Vagina (tissue), 2 donors: ENCODE results near the gene WDR55. TPM values are rescaled to one million over a fixed set of nuclear protein-coding genes. Genes with fewer than 3 reads are reported as not detected.

Source experiments
- DNase-seq, 2 donors: peaks; one replicate each; pipeline ENCODE4 v3.0.0-alpha.2; 2017; ENCODE audit errors: extremely low spot score in 2 of 2
- H3K27ac ChIP-seq: fragments of 200-600 bp; sonication (generic); one replicate; pipeline ENCODE4 v1.5.1; 2019
- H3K27me3 ChIP-seq: fragments of 200-600 bp; sonication (generic); one replicate; pipeline ENCODE4 v1.5.1; 2019
- H3K36me3 ChIP-seq, 2 donors: fragments of 200-600 bp; sonication (generic); one replicate each; pipeline ENCODE4 v1.5.1; 2017 to 2019
- H3K4me1 ChIP-seq: fragments of 200-600 bp; sonication (generic); one replicate; pipeline ENCODE4 v1.5.1; 2019
- H3K4me3 ChIP-seq, 2 donors: fragments of 200-600 bp; sonication (generic); 1 replicate in 1 of 2; 2 replicates in 1 of 2; pipeline ENCODE4 v1.5.1; 2016 to 2019
- H3K9me3 ChIP-seq: fragments of 200-600 bp; sonication (generic); one replicate; pipeline ENCODE4 v1.5.1; 2019
- CTCF ChIP-seq, 3 experiments: fragments of 450-650 bp in 2 of 3; fragments of 200-600 bp in 1 of 3; sonication (generic) in 1 of 3; IDR thresholded peaks; one replicate each; pipeline ENCODE4 v1.5.1; 2017 to 2019; ENCODE audit warnings: antibody characterized with exemption in 3 of 3, mild to moderate bottlenecking in 2 of 3, moderate library complexity in 2 of 3
- POLR2A ChIP-seq, 2 donors: fragments of 450-650 bp; IDR thresholded peaks; one replicate each; pipeline ENCODE4 v1.6.1; 2017; ENCODE audit warnings: antibody characterized with exemption in 2 of 2, mild to moderate bottlenecking in 2 of 2, moderate library complexity in 2 of 2
- POLR2AphosphoS5 ChIP-seq, 2 donors: sonication (generic); formaldehyde crosslinking; IDR thresholded peaks; one replicate each; pipeline ENCODE4 v1.9.0; 2017; ENCODE audit warnings: antibody characterized with exemption in 2 of 2, mild to moderate bottlenecking in 2 of 2, low read depth in 1 of 2; ENCODE audit not compliant: insufficient read depth in 1 of 2
- intact Hi-C: fragments of 100-400 bp; cut with DNase I; formaldehyde crosslinking; loops from one replicate; pipeline ENCODE4 v1.15.1; 2023
- total RNA-seq: library from RNA; depleted of rRNA; stranded (reverse); fragments of >200 nt; gene quantifications from one replicate; pipeline ENCODE4 v1.2.3, GENCODE V29; 2016

WDR55 gene
- total RNA-seq, 1 donor from 2014 or later: 19.9 TPM

- Histone ChIP-seq H3K27me3 (no peaks in the 10 kb centered on the region), H3K4me3 (peak overlapping the region in 1 of 2 donors; percentile 55), H3K36me3 (no peaks in the 10 kb centered on the region), H3K9me3 (no peaks in the 10 kb centered on the region), H3K27ac (no peak overlapping the region), H3K4me1 (peaks cover 25% of the 10 kb centered on the region)
- DNase-seq: no peak
- no peak for TF ChIP-seq POLR2A (IDR thresholded peaks at IDR 0.05)
- no peak for TF ChIP-seq POLR2AphosphoS5 (IDR thresholded peaks at IDR 0.05; ENCODE audit: insufficient read depth in 1 of 2, low read depth in 1 of 2)
- no peak for TF ChIP-seq CTCF (IDR thresholded peaks at IDR 0.05)
- intact Hi-C loops: loop anchor here (10.0 kb wide), 1 partner anchor 66 kb away; the partner anchor contains the start of genes APBB3 and SLC35A4
Measured at GRCh38 chr5:140630292-140631035, 34.2 kb upstream of the WDR55 start.

- peaks cover 25% of the 10 kb centered on the region for H3K4me1 ChIP-seq
- intact Hi-C loops: loop anchor here (10.0 kb wide), 1 partner anchor 66 kb away; the partner anchor contains the start of genes APBB3 and SLC35A4
- H3K27me3 ChIP-seq: no peaks in the 10 kb centered on the region
- no peaks in the 10 kb centered on the region for H3K9me3 ChIP-seq
- H3K27ac ChIP-seq: no peak overlapping the region
- H3K36me3 ChIP-seq: no peaks in the 10 kb centered on the region
- no peak for DNase-seq
- TF ChIP-seq POLR2A (IDR thresholded peaks at IDR 0.05) (no peak), POLR2AphosphoS5 (IDR thresholded peaks at IDR 0.05; ENCODE audit: insufficient read depth in 1 of 2, low read depth in 1 of 2) (no peak), CTCF (IDR thresholded peaks at IDR 0.05) (no peak)
- peak overlapping the region in 1 of 2 donors; percentile 55 for H3K4me3 ChIP-seq
Measured at GRCh38 chr5:140631036-140631417, 33.7 kb upstream of the WDR55 start.

- Histone ChIP-seq H3K4me3 (peak overlapping the region; percentile 50 to 55), H3K36me3 (no peaks in the 10 kb centered on the region), H3K27ac (peak overlapping the region; percentile 72), H3K9me3 (no peaks in the 10 kb centered on the region), H3K27me3 (no peaks in the 10 kb centered on the region), H3K4me1 (peaks cover 25% of the 10 kb centered on the region)
- TF ChIP-seq CTCF (IDR thresholded peaks at IDR 0.05) (no peak), POLR2A (IDR thresholded peaks at IDR 0.05) (no peak), POLR2AphosphoS5 (IDR thresholded peaks at IDR 0.05; ENCODE audit: insufficient read depth in 1 of 2, low read depth in 1 of 2) (no peak)
- intact Hi-C loops: loop anchor here (10.0 kb wide), 1 partner anchor 67 kb away; the partner anchor contains the start of genes APBB3 and SLC35A4
- DNase-seq: no peak
Measured at GRCh38 chr5:140631831-140632365, 32.8 kb upstream of the WDR55 start.

- DNase-seq: no peak
- H3K36me3 ChIP-seq: no peaks in the 10 kb centered on the region
- H3K4me3 ChIP-seq: peak overlapping the region; percentile 50 to 55
- peaks cover 25% of the 10 kb centered on the region for H3K4me1 ChIP-seq
- no peaks in the 10 kb centered on the region for H3K27me3 ChIP-seq
- TF ChIP-seq POLR2A (IDR thresholded peaks at IDR 0.05): no peak
- TF ChIP-seq POLR2AphosphoS5 (IDR thresholded peaks at IDR 0.05; ENCODE audit: insufficient read depth in 1 of 2, low read depth in 1 of 2): peak in 1 of 2 donors; percentile 50
- TF ChIP-seq CTCF (IDR thresholded peaks at IDR 0.05): no peak
- H3K9me3 ChIP-seq: no peaks in the 10 kb centered on the region
- intact Hi-C loops: loop anchor here (10.0 kb wide), 1 partner anchor 68 kb away; the partner anchor contains the start of genes APBB3 and SLC35A4
- peak overlapping the region; percentile 72 for H3K27ac ChIP-seq
Measured at GRCh38 chr5:140632366-140633020, 32.2 kb upstream of the WDR55 start.
